ENCODE data around the gene ZBED4. TPM values are rescaled to one million over a fixed set of nuclear protein-coding genes. Genes with fewer than 3 reads are reported as not detected.

The ZBED4 gene
- total and polyA plus RNA-seq, 2 of the 13 experiments (the other 11 are each of a cell fraction or from before 2014, with no cell fraction given) = 5.4 to 9.6 TPM

DNA sequence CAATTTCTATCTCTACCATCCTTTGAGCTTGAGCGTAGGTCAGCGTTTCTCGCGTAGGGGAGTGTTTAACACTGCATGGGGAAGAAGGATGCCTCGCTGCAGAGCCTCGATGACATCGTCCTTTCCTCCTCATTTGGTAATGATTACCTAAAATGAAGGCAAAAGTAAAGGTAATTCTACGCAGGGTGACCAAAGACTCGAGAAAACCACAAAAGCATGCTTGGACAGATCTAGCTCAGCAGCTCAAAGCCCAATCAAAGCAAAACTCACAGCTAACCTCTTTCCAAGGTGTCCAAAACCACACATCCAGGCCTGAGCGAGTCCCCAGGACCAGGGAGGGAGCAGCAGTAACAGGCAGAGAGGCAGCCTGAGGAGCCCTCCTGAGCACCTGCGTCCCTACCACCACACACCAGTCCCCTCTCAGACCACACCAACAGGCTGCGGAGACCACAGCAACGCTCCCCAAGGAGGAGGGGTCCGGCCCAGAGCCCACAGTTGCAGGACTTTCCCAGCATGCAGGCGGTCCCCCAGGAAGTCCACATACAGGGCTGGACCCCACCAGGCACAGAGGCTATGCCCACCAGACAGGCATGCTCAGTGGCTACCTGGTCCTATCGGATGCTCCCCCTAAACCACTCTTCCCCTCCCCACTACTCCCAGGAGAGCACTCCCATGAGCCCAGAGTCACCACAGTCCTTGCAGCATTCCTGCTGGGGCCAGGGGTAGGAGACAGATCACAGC is 29.3 kb upstream of the ZBED4 start:
- BruUV-seq (replicated peaks) = no TSS peak
- no peak for DNase-seq (ENCODE audit: low spot score)
- ChIA-PET POLR2A (no interaction called here), CTCF (ENCODE audit: low intra/inter-chr PET ratio, low total read pairs) (no interaction called here)
- in situ Hi-C loops (cut with HindIII; ENCODE audit: extremely low pct_ligation_motif_present, low pct_unique_long_range_greater_than_20kb) = no loop called here
- intact Hi-C loops (cut with micrococcal nuclease; ENCODE audit: unreplicated experiment) = no loop called here
- Histone ChIP-seq H3K4me2 (ENCODE audit: low read depth, low read length) (peak overlapping the region; percentile 95), H3K36me3 (replicated peaks in 1 of 2; ENCODE audit: control insufficient read depth in 1 of 2, insufficient read depth in 2 of 2, low read length in 2 of 2) (peaks cover 19 to 45% of the 10 kb centered on the region in 2 experiments), H3K9ac (ENCODE audit: insufficient read depth, low read depth, low read length) (no peak overlapping the region), H3K79me2 (ENCODE audit: insufficient read depth, low read length) (peaks cover 73% of the 10 kb centered on the region), H3K27me3 (ENCODE audit: control insufficient read depth in 1 of 2, insufficient read depth in 2 of 2, low read length in 2 of 2) (no peaks in the 10 kb centered on the region), H3K4me1 (ENCODE audit: insufficient read depth, low read length) (peaks cover 47% of the 10 kb centered on the region), H3K27ac (ENCODE audit: extremely low read length, insufficient read depth, low read length) (no peak overlapping the region), H2AFZ (ENCODE audit: low read length) (no peak overlapping the region), H3K4me3 (replicated peaks in 1 of 3; ENCODE audit: insufficient read depth in 1 of 3, low read depth in 2 of 3, low read length in 3 of 3) (0 out of 6 replicates have a peak overlapping the region, but pooled peaks of 1 of the 3 experiments have one; percentile 3), H3K9me3 (ENCODE audit: low read length) (no peaks in the 10 kb centered on the region), H4K20me1 (ENCODE audit: insufficient read depth, low read length) (peaks cover 32% of the 10 kb centered on the region)
- 92% methylated on average over 10 of the region's 16 CpGs for WGBS (ENCODE audit: low lambda C conversion rate)
- ATAC-seq = no peak
- TF ChIP-seq SALL1 (CRISPR knock-in tag; IDR thresholded peaks at IDR 0.05) (0 out of 2 replicates have a peak, but pooled peaks have one; percentile 15), ZNF547 (CRISPR knock-in tag; IDR thresholded peaks at IDR 0.05) (no peak)
- no peak for FAIRE-seq

- BruUV-seq (replicated peaks) = no TSS peak
- Histone ChIP-seq H3K27me3 (ENCODE audit: control insufficient read depth in 1 of 2, insufficient read depth in 2 of 2, low read length in 2 of 2) (no peaks in the 10 kb centered on the region; a peak in 1 of 5 replicates), H3K79me2 (ENCODE audit: insufficient read depth, low read length) (peaks cover 69% of the 10 kb centered on the region), H2AFZ (ENCODE audit: low read length) (no peak overlapping the region), H3K36me3 (replicated peaks in 1 of 2; ENCODE audit: control insufficient read depth in 1 of 2, insufficient read depth in 2 of 2, low read length in 2 of 2) (peaks cover 19 to 43% of the 10 kb centered on the region in 2 experiments), H3K27ac (ENCODE audit: extremely low read length, insufficient read depth, low read length) (no peak overlapping the region), H3K4me1 (ENCODE audit: insufficient read depth, low read length) (peaks cover 47% of the 10 kb centered on the region), H3K4me2 (ENCODE audit: low read depth, low read length) (peak overlapping the region; percentile 95), H3K4me3 (replicated peaks in 1 of 3; ENCODE audit: insufficient read depth in 1 of 3, low read depth in 2 of 3, low read length in 3 of 3) (0 out of 6 replicates have a peak overlapping the region, but pooled peaks of 1 of the 3 experiments have one; percentile 3), H3K9ac (ENCODE audit: insufficient read depth, low read depth, low read length) (peak overlapping the region; percentile 89; the same call in 1 of the 2 replicates), H4K20me1 (ENCODE audit: insufficient read depth, low read length) (peaks cover 32% of the 10 kb centered on the region), H3K9me3 (ENCODE audit: low read length) (no peaks in the 10 kb centered on the region)
- ATAC-seq = no peak
- TF ChIP-seq AGO2 (optimal IDR thresholded peaks at IDR 0.05; ENCODE audit: low read depth, low read length) (peak; percentile 13), AKAP8 (CRISPR knock-in tag; IDR thresholded peaks at IDR 0.05) (0 out of 2 replicates have a peak, but pooled peaks have one; percentile 23), ZNF224 (CRISPR knock-in tag; IDR thresholded peaks at IDR 0.05) (no peak)
- CTCF ChIA-PET (ENCODE audit: low intra/inter-chr PET ratio, low total read pairs) = no interaction called here
- no peak for DNase-seq (ENCODE audit: low spot score)
- WGBS (ENCODE audit: low lambda C conversion rate) = 97% methylated on average over 8 of the region's 12 CpGs
- intact Hi-C loops (cut with micrococcal nuclease; ENCODE audit: unreplicated experiment) = no loop called here
- FAIRE-seq = no peak
- POLR2A ChIA-PET = interaction anchor here (0.9 kb wide), 1 partner anchor 58 kb away, joined by 3 read pairs; no protein-coding TSS in a partner anchor
- in situ Hi-C loops (cut with HindIII; ENCODE audit: extremely low pct_ligation_motif_present, low pct_unique_long_range_greater_than_20kb) = no loop called here
Measured at GRCh38 chr22:49824936-49825335, 28.7 kb upstream of the ZBED4 start.

All from HepG2 (cell line).